Activated T-helper 1 cell treated with anti-CD3 and anti-CD28 coated beads, Interleukin-12 subunit alpha, Interleukin-12 subunit beta, Interleukin-2, Interleukin-4 antibody, amounts not matched to agents 30 ng/mL and 10 ng/mL and 1 ng/mL, durations not matched to agents 14 hours and 24 hours and 36 hours (primary cell): ENCODE measurements around the gene CHMP3. TPM values are rescaled to one million over a fixed set of nuclear protein-coding genes. Genes with fewer than 3 reads are reported as not detected.

Source experiments
- DNase-seq: peaks from one replicate; pipeline ENCODE4 v3.0.0; 2021; ENCODE audit warnings: low spot score
- H3K27ac Mint-ChIP-seq: one replicate; pipeline ENCODE4 v1.8.0; 2021; ENCODE audit warnings: mild to moderate bottlenecking, mixed read lengths
- H3K27me3 Mint-ChIP-seq: one replicate; pipeline ENCODE4 v1.8.0; 2022; ENCODE audit warnings: mild to moderate bottlenecking, moderate library complexity, mixed read lengths; ENCODE audit not compliant: insufficient read depth
- H3K36me3 Mint-ChIP-seq: one replicate; pipeline ENCODE4 v1.8.0; 2021; ENCODE audit warnings: low read depth, mixed read lengths
- H3K4me1 Mint-ChIP-seq: one replicate; pipeline ENCODE4 v1.8.0; 2021; ENCODE audit warnings: low read depth, mixed read lengths
- H3K4me3 Mint-ChIP-seq: one replicate; pipeline ENCODE4 v1.8.0; 2021; ENCODE audit warnings: mild to moderate bottlenecking, moderate library complexity, mixed read lengths
- H3K9me3 Mint-ChIP-seq: one replicate; pipeline ENCODE4 v1.8.0; 2021; ENCODE audit warnings: mixed read lengths
- intact Hi-C: fragments of 100-400 bp; cut with micrococcal nuclease; formaldehyde crosslinking; loops from one replicate; pipeline ENCODE4 v1.15.1; 2024
- total RNA-seq: library from RNA; stranded (reverse); gene quantifications from 2 replicates; pipeline ENCODE4 v1.2.3, GENCODE V29; 2022

CHMP3 gene
- total RNA-seq, 1 donor from 2014 or later: 27.7 TPM

- Mint-ChIP-seq H3K27me3 (no peaks in the 10 kb centered on the region), H3K4me3 (peak overlapping the region; percentile 75), H3K4me1 (peaks cover 71% of the 10 kb centered on the region), H3K27ac (peak overlapping the region; percentile 89), H3K36me3 (peaks cover 62% of the 10 kb centered on the region), H3K9me3 (no peaks in the 10 kb centered on the region)
- DNase-seq: peak; percentile 28
- intact Hi-C loops: loop anchor here (1.0 to 5.0 kb wide), 3 partner anchors 14 to 154 kb away; partner anchors contain the start of gene RNF103
Measured at GRCh38 chr2:86468162-86469033, 94.8 kb downstream of the CHMP3 start.

- Mint-ChIP-seq H3K9me3 (peaks cover 6% of the 10 kb centered on the region), H3K4me1 (peaks cover 60% of the 10 kb centered on the region), H3K36me3 (peaks cover 55% of the 10 kb centered on the region), H3K27me3 (no peaks in the 10 kb centered on the region), H3K4me3 (no peak overlapping the region), H3K27ac (no peak overlapping the region)
- DNase-seq: no peak
- intact Hi-C loops: loop anchor here (5.0 kb wide), 1 partner anchor 156 kb away; the partner anchor contains the start of gene RNF103
Measured at GRCh38 chr2:86466306-86466705, 96.9 kb downstream of the CHMP3 start.

- peak overlapping the region; percentile 58 for H3K4me3 Mint-ChIP-seq
- H3K27ac Mint-ChIP-seq: peak overlapping the region; percentile 67
- peaks cover 7% of the 10 kb centered on the region for H3K9me3 Mint-ChIP-seq
- no peaks in the 10 kb centered on the region for H3K27me3 Mint-ChIP-seq
- intact Hi-C loops: loop anchor here (5.0 kb wide), 1 partner anchor 158 kb away; the partner anchor contains the start of gene RNF103
- peaks cover 61% of the 10 kb centered on the region for H3K36me3 Mint-ChIP-seq
- DNase-seq: no peak
- H3K4me1 Mint-ChIP-seq: peaks cover 56% of the 10 kb centered on the region
Measured at GRCh38 chr2:86464652-86465051, 98.6 kb downstream of the CHMP3 start.

GRCh38 chr2:86461042-86461743 is 102.0 kb downstream of the CHMP3 start:
- peak overlapping the region; percentile 34 for H3K27ac Mint-ChIP-seq
- intact Hi-C loops: no loop called here
- no peak overlapping the region for H3K4me3 Mint-ChIP-seq
- H3K36me3 Mint-ChIP-seq: peaks cover 72% of the 10 kb centered on the region
- peaks cover 40% of the 10 kb centered on the region for H3K4me1 Mint-ChIP-seq
- H3K27me3 Mint-ChIP-seq: no peaks in the 10 kb centered on the region
- peaks cover 7% of the 10 kb centered on the region for H3K9me3 Mint-ChIP-seq
- no peak for DNase-seq

GRCh38 chr2:86455181-86455580 is 108.1 kb downstream of the CHMP3 start:
- peaks cover 70% of the 10 kb centered on the region for H3K36me3 Mint-ChIP-seq
- intact Hi-C loops: no loop called here
- H3K4me1 Mint-ChIP-seq: peaks cover 17% of the 10 kb centered on the region
- DNase-seq: no peak
- H3K4me3 Mint-ChIP-seq: no peak overlapping the region
- H3K27ac Mint-ChIP-seq: no peak overlapping the region
- H3K9me3 Mint-ChIP-seq: no peaks in the 10 kb centered on the region
- no peaks in the 10 kb centered on the region for H3K27me3 Mint-ChIP-seq

- no peak for DNase-seq
- Mint-ChIP-seq H3K36me3 (peaks cover 69% of the 10 kb centered on the region), H3K4me3 (no peak overlapping the region), H3K27me3 (no peaks in the 10 kb centered on the region), H3K27ac (no peak overlapping the region), H3K9me3 (no peaks in the 10 kb centered on the region), H3K4me1 (peaks cover 25% of the 10 kb centered on the region)
- intact Hi-C loops: no loop called here
Measured at GRCh38 chr2:86454238-86454637, 109.0 kb downstream of the CHMP3 start.

- Mint-ChIP-seq H3K4me3 (no peak overlapping the region), H3K36me3 (peaks cover 69% of the 10 kb centered on the region), H3K9me3 (no peaks in the 10 kb centered on the region), H3K27ac (no peak overlapping the region), H3K27me3 (no peaks in the 10 kb centered on the region), H3K4me1 (peaks cover 29% of the 10 kb centered on the region)
- DNase-seq: no peak
- intact Hi-C loops: no loop called here
Measured at GRCh38 chr2:86453836-86454235, 109.4 kb downstream of the CHMP3 start.

Other genes starting within 250 kb of the CHMP3 start
- 0.26 and 0.81 TPM in 2 replicates for gene REEP1, start 225.8 kb downstream of the CHMP3 start, total RNA-seq
- 61.6 and 67.3 TPM in 2 replicates for gene KDM3A, start 122.1 kb downstream of the CHMP3 start, total RNA-seq
- gene RNF103, start 60.4 kb upstream of the CHMP3 start, total RNA-seq: 13.6 and 14.3 TPM in 2 replicates
- 42.0 and 44.5 TPM in 2 replicates for gene RMND5A, start 156.8 kb upstream of the CHMP3 start, total RNA-seq
- 2.2 and 2.4 TPM in 2 replicates for gene CD8A, start 227.5 kb upstream of the CHMP3 start, total RNA-seq